IMR-90 (cell line): Measurements from ENCODE around the gene OSCP1.

Experiments
- CEBPB ChIP-seq: IDR thresholded peaks from 2 replicates; pipeline ENCODE4 v1.6.1; 2012; ENCODE audit warnings: low read depth, low read length, improper control_type of control experiment
- CHD1 ChIP-seq: IDR thresholded peaks from 2 replicates; pipeline ENCODE4 v1.6.1; 2012; ENCODE audit warnings: low read depth, low read length, improper control_type of control experiment
- MAFK ChIP-seq: IDR thresholded peaks from 2 replicates; pipeline ENCODE4 v1.6.1; 2012; ENCODE audit warnings: low read depth, low read length, improper control_type of control experiment
- MXI1 ChIP-seq: IDR thresholded peaks from 2 replicates; pipeline ENCODE4 v1.6.1; 2012; ENCODE audit warnings: low read depth, mild to moderate bottlenecking, low read length, moderate library complexity, borderline replicate concordance
- POLR2A ChIP-seq: IDR thresholded peaks from 2 replicates; pipeline ENCODE4 v1.6.1; 2012; ENCODE audit warnings: mild to moderate bottlenecking, low read depth, low read length
- RAD21 ChIP-seq: IDR thresholded peaks from 2 replicates; pipeline ENCODE4 v1.6.1; 2012; ENCODE audit warnings: low read length, improper control_type of control experiment
- RFX5 ChIP-seq: IDR thresholded peaks from 2 replicates; pipeline ENCODE4 v1.8.0; 2012; ENCODE audit warnings: low read depth, mild to moderate bottlenecking, low read length, moderate library complexity
- TF ChIP-seq, protein P1 (sequence below): fragments of 150-350 bp; IDR thresholded peaks from 2 replicates; pipeline ENCODE4 v1.6.1; 2017; ENCODE audit warnings: mild to moderate bottlenecking, antibody characterized with exemption, low read length, low read depth
- TF ChIP-seq, protein P2 (sequence below): conservative IDR thresholded peaks from 2 replicates; pipeline ENCODE4 v1.5.1; 2012; ENCODE audit warnings: mild to moderate bottlenecking, low read depth, low read length, improper control_type of control experiment
- TF ChIP-seq, protein P3 (sequence below): fragments of 150-350 bp; IDR thresholded peaks from 2 replicates; pipeline ENCODE4 v1.6.1; 2016; ENCODE audit warnings: low read depth, mild to moderate bottlenecking, low read length, moderate library complexity, borderline replicate concordance

DNA sequence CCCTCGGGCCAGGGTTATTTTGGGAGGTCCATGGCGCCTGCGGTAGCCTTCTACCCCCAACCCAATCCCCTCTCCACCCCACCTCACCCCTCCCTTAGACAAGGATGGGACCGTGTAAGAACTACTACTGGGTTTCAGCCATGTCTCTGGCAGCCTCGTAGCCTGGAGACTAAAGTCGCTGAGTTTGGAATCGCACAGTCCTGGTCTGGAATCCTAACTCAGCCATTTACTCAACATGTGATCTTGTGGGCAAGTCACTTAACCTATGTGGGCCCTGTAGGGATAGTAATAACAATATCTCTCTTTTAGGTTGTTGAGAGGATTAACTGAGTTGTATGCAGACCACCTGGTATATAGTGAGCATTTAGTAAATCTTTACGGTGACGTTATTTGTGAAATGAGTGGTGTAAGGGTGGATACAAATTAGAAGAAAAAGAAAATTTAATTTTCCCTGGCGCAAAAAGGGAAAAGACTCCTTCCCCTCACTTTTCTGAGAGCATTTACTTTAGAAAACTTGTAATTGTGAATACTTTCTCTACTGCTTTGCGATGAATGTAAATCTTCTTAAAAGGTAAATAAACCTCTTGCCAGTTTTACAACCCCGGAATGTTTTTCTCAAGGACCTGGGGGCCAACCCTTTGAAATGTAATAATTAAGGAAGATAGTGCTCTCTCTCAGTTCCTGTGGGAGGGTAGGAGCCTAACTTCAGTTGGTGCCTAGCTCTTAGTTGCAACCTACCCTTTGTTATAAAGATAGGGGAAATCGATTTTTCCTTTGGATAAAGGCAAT is 14.5 kb upstream of the OSCP1 start:
- TF ChIP-seq, protein P1, sequence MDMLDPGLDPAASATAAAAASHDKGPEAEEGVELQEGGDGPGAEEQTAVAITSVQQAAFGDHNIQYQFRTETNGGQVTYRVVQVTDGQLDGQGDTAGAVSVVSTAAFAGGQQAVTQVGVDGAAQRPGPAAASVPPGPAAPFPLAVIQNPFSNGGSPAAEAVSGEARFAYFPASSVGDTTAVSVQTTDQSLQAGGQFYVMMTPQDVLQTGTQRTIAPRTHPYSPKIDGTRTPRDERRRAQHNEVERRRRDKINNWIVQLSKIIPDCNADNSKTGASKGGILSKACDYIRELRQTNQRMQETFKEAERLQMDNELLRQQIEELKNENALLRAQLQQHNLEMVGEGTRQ: no peak
- TF ChIP-seq, protein P2, sequence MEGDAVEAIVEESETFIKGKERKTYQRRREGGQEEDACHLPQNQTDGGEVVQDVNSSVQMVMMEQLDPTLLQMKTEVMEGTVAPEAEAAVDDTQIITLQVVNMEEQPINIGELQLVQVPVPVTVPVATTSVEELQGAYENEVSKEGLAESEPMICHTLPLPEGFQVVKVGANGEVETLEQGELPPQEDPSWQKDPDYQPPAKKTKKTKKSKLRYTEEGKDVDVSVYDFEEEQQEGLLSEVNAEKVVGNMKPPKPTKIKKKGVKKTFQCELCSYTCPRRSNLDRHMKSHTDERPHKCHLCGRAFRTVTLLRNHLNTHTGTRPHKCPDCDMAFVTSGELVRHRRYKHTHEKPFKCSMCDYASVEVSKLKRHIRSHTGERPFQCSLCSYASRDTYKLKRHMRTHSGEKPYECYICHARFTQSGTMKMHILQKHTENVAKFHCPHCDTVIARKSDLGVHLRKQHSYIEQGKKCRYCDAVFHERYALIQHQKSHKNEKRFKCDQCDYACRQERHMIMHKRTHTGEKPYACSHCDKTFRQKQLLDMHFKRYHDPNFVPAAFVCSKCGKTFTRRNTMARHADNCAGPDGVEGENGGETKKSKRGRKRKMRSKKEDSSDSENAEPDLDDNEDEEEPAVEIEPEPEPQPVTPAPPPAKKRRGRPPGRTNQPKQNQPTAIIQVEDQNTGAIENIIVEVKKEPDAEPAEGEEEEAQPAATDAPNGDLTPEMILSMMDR: no peak
- no peak for TF ChIP-seq POLR2A
- TF ChIP-seq MXI1: no peak
- no peak for TF ChIP-seq RFX5
- TF ChIP-seq CEBPB: no peak
- no peak for TF ChIP-seq RAD21
- TF ChIP-seq, protein P3, sequence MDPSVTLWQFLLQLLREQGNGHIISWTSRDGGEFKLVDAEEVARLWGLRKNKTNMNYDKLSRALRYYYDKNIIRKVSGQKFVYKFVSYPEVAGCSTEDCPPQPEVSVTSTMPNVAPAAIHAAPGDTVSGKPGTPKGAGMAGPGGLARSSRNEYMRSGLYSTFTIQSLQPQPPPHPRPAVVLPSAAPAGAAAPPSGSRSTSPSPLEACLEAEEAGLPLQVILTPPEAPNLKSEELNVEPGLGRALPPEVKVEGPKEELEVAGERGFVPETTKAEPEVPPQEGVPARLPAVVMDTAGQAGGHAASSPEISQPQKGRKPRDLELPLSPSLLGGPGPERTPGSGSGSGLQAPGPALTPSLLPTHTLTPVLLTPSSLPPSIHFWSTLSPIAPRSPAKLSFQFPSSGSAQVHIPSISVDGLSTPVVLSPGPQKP: no peak
- TF ChIP-seq MAFK: no peak
- TF ChIP-seq CHD1: no peak
